GM23338 (cell line): ENCODE results near the gene CARD9.

ENCODE experiments used
- CREB1 ChIP-seq: fragments of 250-450 bp; sonication (Bioruptor Pico); IDR thresholded peaks from 2 replicates; pipeline ENCODE4 v1.5.0; 2020; ENCODE audit warnings: low read depth, mild to moderate bottlenecking, moderate library complexity
- EZH2 ChIP-seq: fragments of 200-600 bp; sonication (generic); IDR thresholded peaks from one replicate; pipeline ENCODE4 v1.8.0; 2017; ENCODE audit warnings: antibody characterized with exemption, mild to moderate bottlenecking, low read depth; ENCODE audit not compliant: unreplicated experiment
- EZH2phosphoT487 ChIP-seq: fragments of 200-600 bp; sonication (generic); IDR thresholded peaks from one replicate; pipeline ENCODE4 v1.8.1; 2018; ENCODE audit warnings: antibody characterized with exemption; ENCODE audit not compliant: unreplicated experiment
- NANOG ChIP-seq: IDR thresholded peaks from 2 replicates; pipeline ENCODE4 v1.6.1; 2016; ENCODE audit warnings: antibody characterized with exemption, borderline replicate concordance
- POLR2AphosphoS5 ChIP-seq: IDR thresholded peaks from 2 replicates; pipeline ENCODE4 v1.6.1; 2016; ENCODE audit warnings: antibody characterized with exemption, low read depth
- STAT1 ChIP-seq: IDR thresholded peaks from one replicate; pipeline ENCODE4 v1.6.1; 2016; ENCODE audit warnings: antibody characterized with exemption; ENCODE audit not compliant: unreplicated experiment
- ZNF114 ChIP-seq: fragments of 250-450 bp; sonication (Bioruptor Pico); IDR thresholded peaks from 2 replicates; pipeline ENCODE4 v1.5.0; 2020; ENCODE audit warnings: mild to moderate bottlenecking, moderate library complexity
- TF ChIP-seq, protein P1 (sequence below), 2 experiments: fragments of 200-600 bp in 1 of 2; sonication (generic) in 1 of 2; conservative IDR thresholded peaks; 2 replicates each; pipeline versions ENCODE4 v1.5.1 to v1.6.1; 2016 to 2017; ENCODE audit warnings: antibody characterized with exemption in 2 of 2, low read depth in 2 of 2, mild to moderate bottlenecking in 2 of 2, moderate library complexity in 1 of 2
- TF ChIP-seq, protein P2 (sequence below): IDR thresholded peaks from 2 replicates; pipeline ENCODE4 v1.6.1; 2016; ENCODE audit warnings: antibody characterized with exemption
- TF ChIP-seq, protein P3 (sequence below): IDR thresholded peaks from one replicate; pipeline ENCODE4 v1.6.1; 2018; ENCODE audit warnings: antibody characterized with exemption; ENCODE audit not compliant: unreplicated experiment

DNA sequence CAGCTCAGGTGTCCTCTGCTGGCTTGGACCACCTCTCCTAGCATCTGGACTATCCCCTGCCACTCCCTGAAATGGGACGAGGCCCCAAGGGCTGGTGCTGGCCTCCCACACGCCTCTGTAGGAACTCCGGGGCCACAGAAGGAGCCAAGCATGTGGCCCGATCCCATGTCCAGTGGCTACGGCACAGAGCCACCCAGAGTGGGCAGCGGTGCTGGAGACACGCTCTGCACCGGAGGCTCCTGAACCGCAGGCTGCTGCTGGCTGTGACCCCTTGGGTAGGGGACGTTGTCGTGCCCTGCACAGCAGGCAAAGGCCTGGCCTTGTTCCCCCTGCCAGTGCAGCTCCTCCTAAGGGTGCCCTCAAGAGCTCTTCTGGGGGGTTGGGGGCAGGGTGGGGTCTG lies 6.4 kb upstream of the CARD9 start:
- TF ChIP-seq, protein P1, sequence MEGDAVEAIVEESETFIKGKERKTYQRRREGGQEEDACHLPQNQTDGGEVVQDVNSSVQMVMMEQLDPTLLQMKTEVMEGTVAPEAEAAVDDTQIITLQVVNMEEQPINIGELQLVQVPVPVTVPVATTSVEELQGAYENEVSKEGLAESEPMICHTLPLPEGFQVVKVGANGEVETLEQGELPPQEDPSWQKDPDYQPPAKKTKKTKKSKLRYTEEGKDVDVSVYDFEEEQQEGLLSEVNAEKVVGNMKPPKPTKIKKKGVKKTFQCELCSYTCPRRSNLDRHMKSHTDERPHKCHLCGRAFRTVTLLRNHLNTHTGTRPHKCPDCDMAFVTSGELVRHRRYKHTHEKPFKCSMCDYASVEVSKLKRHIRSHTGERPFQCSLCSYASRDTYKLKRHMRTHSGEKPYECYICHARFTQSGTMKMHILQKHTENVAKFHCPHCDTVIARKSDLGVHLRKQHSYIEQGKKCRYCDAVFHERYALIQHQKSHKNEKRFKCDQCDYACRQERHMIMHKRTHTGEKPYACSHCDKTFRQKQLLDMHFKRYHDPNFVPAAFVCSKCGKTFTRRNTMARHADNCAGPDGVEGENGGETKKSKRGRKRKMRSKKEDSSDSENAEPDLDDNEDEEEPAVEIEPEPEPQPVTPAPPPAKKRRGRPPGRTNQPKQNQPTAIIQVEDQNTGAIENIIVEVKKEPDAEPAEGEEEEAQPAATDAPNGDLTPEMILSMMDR (conservative IDR thresholded peaks at IDR 0.05; ENCODE audit: low read depth in 2 of 2): no peak
- TF ChIP-seq POLR2AphosphoS5 (no peak), EZH2 (no peak), NANOG (no peak), EZH2phosphoT487 (no peak), STAT1 (no peak), CREB1 (no peak), ZNF114 (CRISPR knock-in tag) (no peak)
- TF ChIP-seq, protein P2, sequence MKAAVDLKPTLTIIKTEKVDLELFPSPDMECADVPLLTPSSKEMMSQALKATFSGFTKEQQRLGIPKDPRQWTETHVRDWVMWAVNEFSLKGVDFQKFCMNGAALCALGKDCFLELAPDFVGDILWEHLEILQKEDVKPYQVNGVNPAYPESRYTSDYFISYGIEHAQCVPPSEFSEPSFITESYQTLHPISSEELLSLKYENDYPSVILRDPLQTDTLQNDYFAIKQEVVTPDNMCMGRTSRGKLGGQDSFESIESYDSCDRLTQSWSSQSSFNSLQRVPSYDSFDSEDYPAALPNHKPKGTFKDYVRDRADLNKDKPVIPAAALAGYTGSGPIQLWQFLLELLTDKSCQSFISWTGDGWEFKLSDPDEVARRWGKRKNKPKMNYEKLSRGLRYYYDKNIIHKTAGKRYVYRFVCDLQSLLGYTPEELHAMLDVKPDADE: no peak
- TF ChIP-seq, protein P3, sequence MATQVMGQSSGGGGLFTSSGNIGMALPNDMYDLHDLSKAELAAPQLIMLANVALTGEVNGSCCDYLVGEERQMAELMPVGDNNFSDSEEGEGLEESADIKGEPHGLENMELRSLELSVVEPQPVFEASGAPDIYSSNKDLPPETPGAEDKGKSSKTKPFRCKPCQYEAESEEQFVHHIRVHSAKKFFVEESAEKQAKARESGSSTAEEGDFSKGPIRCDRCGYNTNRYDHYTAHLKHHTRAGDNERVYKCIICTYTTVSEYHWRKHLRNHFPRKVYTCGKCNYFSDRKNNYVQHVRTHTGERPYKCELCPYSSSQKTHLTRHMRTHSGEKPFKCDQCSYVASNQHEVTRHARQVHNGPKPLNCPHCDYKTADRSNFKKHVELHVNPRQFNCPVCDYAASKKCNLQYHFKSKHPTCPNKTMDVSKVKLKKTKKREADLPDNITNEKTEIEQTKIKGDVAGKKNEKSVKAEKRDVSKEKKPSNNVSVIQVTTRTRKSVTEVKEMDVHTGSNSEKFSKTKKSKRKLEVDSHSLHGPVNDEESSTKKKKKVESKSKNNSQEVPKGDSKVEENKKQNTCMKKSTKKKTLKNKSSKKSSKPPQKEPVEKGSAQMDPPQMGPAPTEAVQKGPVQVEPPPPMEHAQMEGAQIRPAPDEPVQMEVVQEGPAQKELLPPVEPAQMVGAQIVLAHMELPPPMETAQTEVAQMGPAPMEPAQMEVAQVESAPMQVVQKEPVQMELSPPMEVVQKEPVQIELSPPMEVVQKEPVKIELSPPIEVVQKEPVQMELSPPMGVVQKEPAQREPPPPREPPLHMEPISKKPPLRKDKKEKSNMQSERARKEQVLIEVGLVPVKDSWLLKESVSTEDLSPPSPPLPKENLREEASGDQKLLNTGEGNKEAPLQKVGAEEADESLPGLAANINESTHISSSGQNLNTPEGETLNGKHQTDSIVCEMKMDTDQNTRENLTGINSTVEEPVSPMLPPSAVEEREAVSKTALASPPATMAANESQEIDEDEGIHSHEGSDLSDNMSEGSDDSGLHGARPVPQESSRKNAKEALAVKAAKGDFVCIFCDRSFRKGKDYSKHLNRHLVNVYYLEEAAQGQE: no peak
